Tibial nerve (tissue), 4 donors: Measurements from ENCODE around the gene RNFT1. TPM values are rescaled to one million over a fixed set of nuclear protein-coding genes. Genes with fewer than 3 reads are reported as not detected.
"Not testable (repeated sequence)": the region's sequence is repeated elsewhere in the genome, so short reads cannot be mapped to it uniquely, and the experiment has no call there.

Source experiments
- DNase-seq, 2 donors: peaks; one replicate each; pipeline ENCODE4 v3.0.0-alpha.2; 2019; ENCODE audit warnings: low spot score in 2 of 2
- H3K27ac ChIP-seq, 4 donors: fragments of 200-600 bp; sonication (generic) in 3 of 4; one replicate each; pipeline ENCODE4 v1.5.1; 2017 to 2019; ENCODE audit warnings: mild to moderate bottlenecking in 1 of 4
- H3K27me3 ChIP-seq, 2 donors: fragments of 200-600 bp; sonication (generic) in 1 of 2; one replicate each; pipeline versions ENCODE4 v1.5.1 to v1.6.0; 2017 to 2019
- H3K36me3 ChIP-seq, 3 donors: fragments of 200-600 bp; sonication (generic); one replicate each; pipeline ENCODE4 v1.5.1; 2018 to 2019
- H3K4me1 ChIP-seq, 4 donors: fragments of 200-600 bp; sonication (generic) in 3 of 4; one replicate each; pipeline ENCODE4 v1.5.1; 2017 to 2019
- H3K4me3 ChIP-seq, 4 donors: fragments of 200-600 bp; sonication (generic) in 3 of 4; one replicate each; pipeline ENCODE4 v1.5.1; 2017 to 2019; ENCODE audit warnings: mild to moderate bottlenecking in 1 of 4, moderate library complexity in 1 of 4
- H3K9me3 ChIP-seq, 4 donors: fragments of 200-600 bp; sonication (generic) in 3 of 4; one replicate each; pipeline ENCODE4 v1.5.1; 2017 to 2019
- EP300 ChIP-seq, 2 donors: sonication (generic); formaldehyde crosslinking; IDR thresholded peaks; one replicate each; pipeline ENCODE4 v1.6.1; 2017; ENCODE audit warnings: antibody characterized with exemption in 2 of 2, mild to moderate bottlenecking in 1 of 2
- POLR2A ChIP-seq, 2 donors: fragments of 450-650 bp; IDR thresholded peaks; one replicate each; pipeline ENCODE4 v1.6.1; 2017; ENCODE audit warnings: antibody characterized with exemption in 2 of 2, mild to moderate bottlenecking in 2 of 2, moderate library complexity in 2 of 2
- WGBS, 2 donors: methylation state at CpG; one replicate each; pipeline ENCODE4 v1.1.5; 2018; 5-methylcytosine and 5-hydroxymethylcytosine counted together
- total RNA-seq, 4 donors: library from RNA; depleted of rRNA; stranded (reverse); fragments of >200 nt; gene quantifications; one replicate each; pipeline ENCODE4 v1.1.0, GENCODE V29; 2016
- TF ChIP-seq, protein P1 (sequence below), 5 experiments: fragments of 200-600 bp in 3 of 5; fragments of 450-650 bp in 2 of 5; sonication (generic) in 3 of 5; IDR thresholded peaks; one replicate each; pipeline ENCODE4 v1.5.1; 2016 to 2019; ENCODE audit warnings: antibody characterized with exemption in 5 of 5, mild to moderate bottlenecking in 3 of 5, moderate library complexity in 2 of 5

RNFT1 gene, protein sequence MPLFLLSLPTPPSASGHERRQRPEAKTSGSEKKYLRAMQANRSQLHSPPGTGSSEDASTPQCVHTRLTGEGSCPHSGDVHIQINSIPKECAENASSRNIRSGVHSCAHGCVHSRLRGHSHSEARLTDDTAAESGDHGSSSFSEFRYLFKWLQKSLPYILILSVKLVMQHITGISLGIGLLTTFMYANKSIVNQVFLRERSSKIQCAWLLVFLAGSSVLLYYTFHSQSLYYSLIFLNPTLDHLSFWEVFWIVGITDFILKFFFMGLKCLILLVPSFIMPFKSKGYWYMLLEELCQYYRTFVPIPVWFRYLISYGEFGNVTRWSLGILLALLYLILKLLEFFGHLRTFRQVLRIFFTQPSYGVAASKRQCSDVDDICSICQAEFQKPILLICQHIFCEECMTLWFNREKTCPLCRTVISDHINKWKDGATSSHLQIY
- total RNA-seq = 10 to 100 TPM in 2 of 4 donors, 1 to 10 TPM in 2; 7.3 to 18.4 (median 10.9) TPM

GRCh38 chr17:59964482-59965328 lies at the start of gene RNFT1:
Gene RNFT1, minus strand, starts transcription at chr17:59964740. Its CDS starts 77 bp downstream, at chr17:59964663.
- TF ChIP-seq EP300 (IDR thresholded peaks at IDR 0.05) (peak; percentile 19 to 79), POLR2A (IDR thresholded peaks at IDR 0.05) (peak; percentile 59 to 65)
- TF ChIP-seq, protein P1, sequence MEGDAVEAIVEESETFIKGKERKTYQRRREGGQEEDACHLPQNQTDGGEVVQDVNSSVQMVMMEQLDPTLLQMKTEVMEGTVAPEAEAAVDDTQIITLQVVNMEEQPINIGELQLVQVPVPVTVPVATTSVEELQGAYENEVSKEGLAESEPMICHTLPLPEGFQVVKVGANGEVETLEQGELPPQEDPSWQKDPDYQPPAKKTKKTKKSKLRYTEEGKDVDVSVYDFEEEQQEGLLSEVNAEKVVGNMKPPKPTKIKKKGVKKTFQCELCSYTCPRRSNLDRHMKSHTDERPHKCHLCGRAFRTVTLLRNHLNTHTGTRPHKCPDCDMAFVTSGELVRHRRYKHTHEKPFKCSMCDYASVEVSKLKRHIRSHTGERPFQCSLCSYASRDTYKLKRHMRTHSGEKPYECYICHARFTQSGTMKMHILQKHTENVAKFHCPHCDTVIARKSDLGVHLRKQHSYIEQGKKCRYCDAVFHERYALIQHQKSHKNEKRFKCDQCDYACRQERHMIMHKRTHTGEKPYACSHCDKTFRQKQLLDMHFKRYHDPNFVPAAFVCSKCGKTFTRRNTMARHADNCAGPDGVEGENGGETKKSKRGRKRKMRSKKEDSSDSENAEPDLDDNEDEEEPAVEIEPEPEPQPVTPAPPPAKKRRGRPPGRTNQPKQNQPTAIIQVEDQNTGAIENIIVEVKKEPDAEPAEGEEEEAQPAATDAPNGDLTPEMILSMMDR (IDR thresholded peaks at IDR 0.05) = peak in 1 of 5 experiments; percentile 33
- H3K4me1 ChIP-seq = peaks cover 5 to 18% (median 11%) of the 10 kb centered on the region in 4 donors
- H3K27ac ChIP-seq = peak within 1 kb of the TSS; percentile 92 to 97 (median 94)
- peak within 1 kb of the TSS; percentile 69 to 89 (median 84) for H3K4me3 ChIP-seq
- no peaks in the 10 kb centered on the region for H3K9me3 ChIP-seq
- peak; percentile 88 to 92 for DNase-seq
- H3K27me3 ChIP-seq = no peaks in the 10 kb centered on the region
- WGBS, 2 donors = 4% methylated on average over 44 to 47 of the region's 67 CpGs
- peaks cover 0 to 1% (median 0%) of the 10 kb centered on the region in 3 donors for H3K36me3 ChIP-seq

- H3K4me3 ChIP-seq, H3K9me3 ChIP-seq, DNase-seq, H3K27me3 ChIP-seq, H3K27ac ChIP-seq, H3K36me3 ChIP-seq, H3K4me1 ChIP-seq: not testable (repeated sequence)
- no CpG with 5 or more reads among the region's 13 CpGs for WGBS, 2 donors
These were observed 44.8 kb upstream of the RNFT1 start for GRCh38 chr17:60009326-60009725.

GRCh38 chr17:60008377-60008776 lies 43.8 kb upstream of the RNFT1 start:
- WGBS, 2 donors = no CpG with 5 or more reads among the region's 16 CpGs
- DNase-seq, H3K27ac ChIP-seq: not testable (repeated sequence)

DNA sequence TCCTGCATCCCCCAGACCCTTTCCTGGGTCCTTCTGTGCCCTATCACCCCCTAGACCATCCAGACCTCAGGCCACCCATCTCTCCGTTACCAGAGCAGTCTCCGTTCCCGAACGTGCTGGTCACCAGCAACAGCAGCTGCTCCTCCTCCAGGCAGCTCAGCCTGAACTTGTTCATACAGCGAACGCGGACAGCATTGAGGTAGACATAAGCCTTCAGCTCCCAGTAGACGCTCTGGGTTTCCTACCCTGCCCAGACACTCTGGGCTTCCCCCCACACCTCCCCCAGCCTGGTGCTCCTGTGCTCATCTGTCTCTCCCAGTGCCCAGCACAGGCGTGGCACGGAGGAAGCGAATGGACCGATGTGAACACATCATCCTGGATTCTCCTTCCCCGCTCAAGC lies 41.6 kb upstream of the RNFT1 start:
- WGBS, 2 donors = 88 to 92% methylated on average over 13 of the region's 13 CpGs
- H3K27me3 ChIP-seq = no peaks in the 10 kb centered on the region
- no peaks in the 10 kb centered on the region for H3K36me3 ChIP-seq
- no peak for TF ChIP-seq POLR2A (IDR thresholded peaks at IDR 0.05)
- no peak for TF ChIP-seq EP300 (IDR thresholded peaks at IDR 0.05)
- no peaks in the 10 kb centered on the region for H3K9me3 ChIP-seq
- H3K4me1 ChIP-seq = no peaks in the 10 kb centered on the region
- no peak overlapping the region for H3K27ac ChIP-seq
- no peak for DNase-seq
- H3K4me3 ChIP-seq = no peak overlapping the region

More at GRCh38 chr17:60008377-60008776, 43.8 kb upstream of the RNFT1 start:
- H3K9me3 ChIP-seq, H3K27me3 ChIP-seq, H3K4me1 ChIP-seq, H3K36me3 ChIP-seq, H3K4me3 ChIP-seq: not testable (repeated sequence)

DNA sequence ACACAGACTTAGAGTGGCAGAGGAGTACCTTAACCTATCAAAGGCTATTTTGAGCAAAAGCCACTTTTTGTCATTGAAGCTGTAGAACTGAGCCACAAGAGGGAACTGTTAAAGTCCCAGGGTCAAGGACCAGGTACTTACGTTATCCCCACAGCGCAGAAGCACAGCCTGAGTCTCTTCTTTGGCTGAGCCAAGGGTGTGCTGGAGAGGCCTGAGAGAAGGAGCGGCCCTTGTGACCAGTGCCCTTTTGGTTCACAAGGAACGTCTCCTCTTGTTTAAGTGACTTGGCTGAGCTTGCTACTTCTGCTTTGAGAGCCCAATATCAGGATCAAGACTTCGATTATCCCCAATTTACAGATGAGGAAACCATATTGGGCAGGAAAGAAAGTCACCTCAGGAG lies 40.0 kb upstream of the RNFT1 start:
- H3K4me1 ChIP-seq, H3K9me3 ChIP-seq, H3K36me3 ChIP-seq, H3K4me3 ChIP-seq, DNase-seq, H3K27ac ChIP-seq, H3K27me3 ChIP-seq: not testable (repeated sequence)
- 80 to 89% methylated on average over 4 to 5 of the region's 5 CpGs for WGBS, 2 donors

DNA sequence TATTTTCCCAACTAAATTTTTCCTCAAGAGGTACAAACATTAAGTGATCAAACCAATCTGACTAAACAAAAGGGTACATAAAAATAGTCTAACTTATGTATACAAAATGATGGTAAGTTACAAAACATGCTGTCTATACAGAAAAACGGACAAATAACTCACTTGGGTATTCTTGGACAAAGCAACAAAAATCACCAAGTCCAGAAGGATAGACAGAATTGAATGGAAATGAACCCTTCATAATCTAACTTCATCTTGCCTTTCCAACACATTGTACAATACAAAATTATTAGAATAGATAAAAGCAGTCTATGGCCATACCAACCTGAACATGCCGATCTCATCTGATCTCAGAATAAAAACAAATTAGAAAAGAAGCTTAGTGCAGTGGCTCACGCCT lies 37.9 kb upstream of the RNFT1 start:
- not testable (repeated sequence) for H3K27ac ChIP-seq, H3K27me3 ChIP-seq, H3K9me3 ChIP-seq, H3K4me1 ChIP-seq, H3K36me3 ChIP-seq, DNase-seq, H3K4me3 ChIP-seq
- WGBS, 2 donors = 77 to 83% methylated on average over 3 of the region's 3 CpGs

DNA sequence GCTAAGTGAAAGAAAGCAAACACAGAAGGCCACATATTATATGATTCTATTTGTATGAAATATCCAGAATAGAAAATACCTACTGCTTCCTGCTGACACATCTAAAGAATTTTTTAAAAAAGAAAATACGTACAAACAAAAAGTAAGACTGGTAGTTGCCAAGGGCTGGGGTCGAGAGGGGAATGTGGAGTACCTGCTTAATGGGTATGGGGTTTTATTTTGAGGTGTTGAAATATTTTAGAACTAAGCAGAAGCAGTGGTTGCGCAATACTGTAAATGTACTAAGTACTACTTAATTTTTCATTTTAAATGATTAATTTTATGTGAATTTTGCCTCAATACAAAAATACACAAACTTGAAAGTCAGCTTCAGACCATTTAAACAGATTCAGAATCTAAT lies 32.1 kb upstream of the RNFT1 start:
- not testable (repeated sequence) for H3K9me3 ChIP-seq, H3K36me3 ChIP-seq, H3K4me1 ChIP-seq, H3K4me3 ChIP-seq, DNase-seq, H3K27ac ChIP-seq, H3K27me3 ChIP-seq
- 74 to 75% methylated on average over 3 of the region's 3 CpGs for WGBS, 2 donors

DNA sequence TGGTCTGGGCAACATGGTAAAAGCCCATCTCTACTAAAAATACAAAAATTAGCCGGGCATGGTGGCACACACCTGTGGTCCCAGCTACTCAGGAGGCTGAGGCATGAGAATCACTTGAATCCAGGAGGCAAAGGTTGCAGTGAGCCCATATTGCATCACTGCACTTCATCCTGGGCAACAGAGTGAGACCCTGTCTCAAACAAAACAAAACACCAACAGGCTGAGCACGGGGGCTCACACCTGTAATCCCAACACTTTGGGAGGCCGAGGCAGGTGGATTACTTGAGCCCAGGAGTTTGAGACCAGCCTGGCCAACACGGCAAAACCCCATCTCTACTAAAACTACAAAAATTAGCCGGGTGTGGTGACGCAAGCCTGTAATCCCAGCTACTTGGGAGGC lies 10.6 kb upstream of the RNFT1 start:
- not testable (repeated sequence) for DNase-seq, H3K27ac ChIP-seq, H3K9me3 ChIP-seq, H3K4me1 ChIP-seq, H3K27me3 ChIP-seq, H3K4me3 ChIP-seq, H3K36me3 ChIP-seq
- WGBS, 2 donors = 90 to 100% methylated on average over 2 to 6 of the region's 6 CpGs

- H3K36me3 ChIP-seq = not testable (repeated sequence)
These were observed 8.9 kb upstream of the RNFT1 start for GRCh38 chr17:59973483-59973882.

More at GRCh38 chr17:59973483-59973882, 8.9 kb upstream of the RNFT1 start:
- H3K4me1 ChIP-seq, H3K27me3 ChIP-seq, H3K4me3 ChIP-seq, DNase-seq, H3K27ac ChIP-seq, H3K9me3 ChIP-seq: not testable (repeated sequence)
- 87 to 92% methylated on average over 8 of the region's 8 CpGs for WGBS, 2 donors
